Fibroblast of skin of right quadriceps (primary cell): Measurements from ENCODE around the gene C16orf89.
A peak's percentile ranks its signal among the peaks of the same experiment; 100 is the strongest.
"Not testable (repeated sequence)": the region's sequence is repeated elsewhere in the genome, so short reads cannot be mapped to it uniquely, and the experiment has no call there.

ENCODE experiments used
- DNase-seq: peaks from one replicate; pipeline ENCODE4 v3.0.0-alpha.2; 2013

The C16orf89 gene, protein sequence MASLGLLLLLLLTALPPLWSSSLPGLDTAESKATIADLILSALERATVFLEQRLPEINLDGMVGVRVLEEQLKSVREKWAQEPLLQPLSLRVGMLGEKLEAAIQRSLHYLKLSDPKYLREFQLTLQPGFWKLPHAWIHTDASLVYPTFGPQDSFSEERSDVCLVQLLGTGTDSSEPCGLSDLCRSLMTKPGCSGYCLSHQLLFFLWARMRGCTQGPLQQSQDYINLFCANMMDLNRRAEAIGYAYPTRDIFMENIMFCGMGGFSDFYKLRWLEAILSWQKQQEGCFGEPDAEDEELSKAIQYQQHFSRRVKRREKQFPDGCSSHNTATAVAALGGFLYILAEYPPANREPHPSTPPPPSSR

DNA sequence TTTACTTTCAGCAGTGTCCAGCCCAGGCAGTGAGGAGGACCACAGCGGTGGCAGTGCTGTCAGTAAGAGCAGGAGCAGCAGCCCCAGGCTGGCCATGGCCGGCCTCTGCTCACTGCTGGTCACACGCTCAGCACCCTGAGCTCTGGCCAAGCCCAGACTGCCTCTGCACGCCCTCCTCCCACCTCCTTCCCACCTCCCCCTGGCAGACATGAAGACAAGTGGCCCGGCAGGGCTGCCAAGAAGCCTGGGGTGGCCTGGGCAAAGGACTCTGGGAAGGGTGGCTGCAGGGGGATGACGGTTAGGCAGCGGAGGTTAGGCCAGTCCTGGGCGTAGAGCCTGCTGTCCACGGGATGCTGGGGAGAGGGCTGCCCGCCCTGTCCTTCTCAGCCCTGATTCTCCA, at the start of gene C16orf89:
C16orf89 (minus strand) TSS at position 144 of the 400 bp plus-strand sequence; CDS start at position 96, 48 bp downstream.
- no peak for DNase-seq

DNA sequence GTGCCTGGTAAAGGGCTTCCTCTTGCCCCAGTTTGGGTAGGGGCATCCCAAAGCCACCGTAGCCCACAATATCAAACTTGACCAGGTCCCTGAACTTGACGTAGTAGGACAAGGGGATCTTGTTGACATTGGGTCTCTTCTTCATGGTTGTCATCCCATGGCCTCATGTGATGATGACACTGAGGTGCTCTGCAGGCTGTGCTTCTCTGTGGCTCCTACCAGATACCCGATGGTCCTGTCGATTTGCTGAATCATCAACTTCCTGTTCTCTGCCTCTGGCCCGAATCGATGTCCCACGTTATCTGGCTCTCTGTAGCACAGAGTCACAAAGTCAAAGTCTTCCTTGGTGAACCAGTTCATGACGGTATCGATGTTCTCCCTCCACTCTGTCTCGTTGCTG, 45.2 kb upstream of the C16orf89 start:
- not testable (repeated sequence) for DNase-seq

DNA sequence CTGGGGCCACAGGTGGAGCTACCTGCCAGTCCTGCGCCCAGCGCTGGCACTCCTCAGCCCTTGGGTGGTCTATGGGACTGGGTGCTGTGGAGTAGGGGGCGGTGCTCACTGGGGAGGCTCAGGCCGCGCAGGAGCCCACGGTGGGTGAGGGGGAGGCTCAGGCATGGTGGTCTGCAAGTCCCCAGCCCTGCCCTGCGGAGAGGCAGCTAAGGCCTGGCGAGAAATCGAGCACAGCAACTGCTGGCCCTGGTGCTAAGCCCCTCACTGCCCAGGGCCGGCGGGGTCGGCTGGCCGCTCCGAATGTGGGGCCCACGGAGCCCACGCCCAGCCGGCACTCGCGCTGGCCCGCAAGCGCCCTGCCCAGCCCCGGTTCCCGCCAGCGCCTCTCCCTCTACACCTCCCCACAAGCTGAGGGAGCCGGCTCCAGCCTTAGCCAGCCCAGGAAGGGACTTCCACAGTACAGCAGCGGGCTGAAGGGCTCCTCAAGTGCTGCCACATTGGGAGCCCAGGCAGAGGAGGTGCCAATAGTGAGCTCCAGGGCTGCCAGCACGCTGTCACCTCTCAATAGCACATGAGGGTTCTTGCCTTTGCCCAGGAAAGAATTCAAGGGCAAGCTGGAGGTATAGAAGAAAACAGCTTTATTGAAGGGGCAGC, 42.9 kb upstream of the C16orf89 start:
- DNase-seq: no peak

DNA sequence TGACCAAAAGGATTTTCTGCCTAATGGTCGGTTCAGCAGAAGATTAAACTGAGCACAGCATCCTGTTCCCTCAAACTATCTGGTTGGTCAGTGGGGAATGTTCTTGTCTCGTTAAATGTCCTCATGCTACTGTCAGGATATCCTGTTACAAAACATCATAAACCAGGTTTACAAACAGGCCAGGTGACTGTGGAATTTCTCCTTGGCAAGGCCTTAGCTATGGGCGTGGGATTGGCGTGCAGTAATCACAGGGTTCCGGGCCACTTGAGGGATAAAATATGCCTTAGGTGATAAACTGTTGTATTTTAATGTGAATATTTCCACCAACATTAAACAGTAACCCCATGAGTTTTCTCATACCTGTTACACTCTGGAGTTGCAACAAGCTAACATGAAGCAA, 39.3 kb upstream of the C16orf89 start:
- DNase-seq: not testable (repeated sequence)

DNA sequence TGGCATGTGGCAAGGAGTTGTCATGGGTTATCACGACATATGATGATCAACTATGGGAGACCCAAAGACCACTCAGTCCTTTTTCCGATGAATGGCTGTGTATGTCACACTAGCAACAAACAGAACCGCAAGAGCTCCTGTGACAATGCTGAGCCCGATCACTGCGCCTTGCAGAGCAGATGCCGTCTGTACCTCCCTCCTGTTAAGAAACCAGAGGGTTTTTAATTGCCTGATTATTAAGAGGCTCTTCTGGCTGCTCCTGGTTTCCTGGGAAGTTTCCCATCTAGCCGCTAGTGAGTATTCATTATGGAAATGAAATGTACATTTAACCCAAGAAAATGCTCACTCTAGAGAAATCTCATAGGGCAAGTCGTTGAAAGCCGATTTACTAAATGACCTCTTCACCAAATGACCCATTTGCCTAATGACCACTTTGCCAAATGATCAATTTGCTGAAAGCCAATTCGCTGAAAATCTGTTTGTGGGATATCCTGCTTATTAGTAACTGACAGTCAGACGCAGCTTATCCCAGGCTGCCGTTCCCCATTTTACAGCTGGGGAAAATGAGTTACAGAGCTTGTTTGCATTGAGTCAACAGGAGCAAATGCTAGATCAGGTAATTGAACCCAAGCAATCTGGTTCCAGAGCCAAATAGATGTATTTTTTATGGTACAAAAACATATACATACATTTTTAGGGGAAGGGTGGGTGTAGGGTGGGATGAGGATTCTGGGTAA, 37.7 kb upstream of the C16orf89 start:
- DNase-seq: not testable (repeated sequence)

DNA sequence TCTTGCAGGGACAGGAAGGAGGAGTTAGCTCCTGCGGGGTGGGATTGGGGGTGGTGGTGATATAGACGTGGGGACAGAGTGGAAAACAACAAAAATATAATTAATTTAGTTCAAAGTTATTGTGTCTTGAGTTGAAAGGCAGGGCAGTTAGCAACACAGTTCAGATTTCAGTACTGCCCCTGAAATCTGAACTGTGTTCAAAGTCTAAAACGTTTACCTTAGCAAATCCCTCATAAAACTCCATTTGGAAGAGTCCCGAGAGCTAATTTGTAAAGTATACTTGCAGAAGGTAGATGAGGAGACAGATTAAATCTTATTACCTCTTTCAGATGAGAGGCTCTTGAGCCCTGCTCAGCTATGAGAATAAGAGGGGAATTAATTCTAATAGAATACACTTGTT, 33.4 kb upstream of the C16orf89 start:
- not testable (repeated sequence) for DNase-seq

DNA sequence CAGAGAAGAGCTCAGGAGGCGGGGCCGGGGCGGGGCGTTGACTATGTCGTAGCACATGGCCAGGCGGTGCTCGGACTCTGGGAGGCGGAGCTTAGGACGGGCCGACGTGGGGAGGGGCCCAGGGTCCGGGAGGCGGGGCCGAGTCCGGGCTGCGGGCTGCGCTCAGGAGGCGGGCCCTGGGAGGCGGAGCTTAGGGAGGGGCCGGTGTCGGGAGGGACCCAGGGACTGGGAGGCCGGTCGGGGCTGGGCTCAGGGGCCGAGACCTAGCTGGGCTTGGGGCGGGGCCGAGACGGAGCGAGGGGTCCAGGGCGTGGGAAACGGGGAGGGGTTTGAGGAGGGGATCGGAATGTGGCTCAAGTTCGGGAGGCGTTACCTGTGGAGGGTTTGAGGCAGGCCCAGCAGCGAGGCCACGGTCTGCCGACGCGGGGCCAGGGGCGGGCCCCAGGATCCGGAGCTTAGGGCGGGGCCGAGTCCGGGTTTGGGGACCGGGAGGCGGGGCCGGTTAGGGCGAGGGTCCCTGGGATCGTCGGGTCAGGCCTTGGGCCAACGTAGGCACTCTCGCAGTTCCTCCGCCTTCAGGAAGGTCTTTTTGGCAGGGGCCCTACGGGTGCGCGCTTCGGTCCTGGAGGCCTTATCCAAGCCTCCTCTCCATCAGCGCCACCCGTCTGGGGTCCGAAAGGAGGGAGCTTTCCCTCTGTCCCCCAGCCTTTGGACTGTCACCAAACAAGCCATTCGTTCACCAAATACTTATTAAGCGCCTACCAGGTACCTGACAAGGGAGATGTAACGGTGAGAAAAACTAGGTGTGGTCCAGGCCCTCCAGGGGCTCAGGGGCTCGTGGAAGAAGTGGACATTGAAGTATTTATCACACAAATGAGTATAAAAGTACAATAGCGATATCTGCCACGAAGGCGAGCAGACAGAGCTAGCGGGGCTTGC, 32.7 kb upstream of the C16orf89 start:
- peak; percentile 63 for DNase-seq

DNA sequence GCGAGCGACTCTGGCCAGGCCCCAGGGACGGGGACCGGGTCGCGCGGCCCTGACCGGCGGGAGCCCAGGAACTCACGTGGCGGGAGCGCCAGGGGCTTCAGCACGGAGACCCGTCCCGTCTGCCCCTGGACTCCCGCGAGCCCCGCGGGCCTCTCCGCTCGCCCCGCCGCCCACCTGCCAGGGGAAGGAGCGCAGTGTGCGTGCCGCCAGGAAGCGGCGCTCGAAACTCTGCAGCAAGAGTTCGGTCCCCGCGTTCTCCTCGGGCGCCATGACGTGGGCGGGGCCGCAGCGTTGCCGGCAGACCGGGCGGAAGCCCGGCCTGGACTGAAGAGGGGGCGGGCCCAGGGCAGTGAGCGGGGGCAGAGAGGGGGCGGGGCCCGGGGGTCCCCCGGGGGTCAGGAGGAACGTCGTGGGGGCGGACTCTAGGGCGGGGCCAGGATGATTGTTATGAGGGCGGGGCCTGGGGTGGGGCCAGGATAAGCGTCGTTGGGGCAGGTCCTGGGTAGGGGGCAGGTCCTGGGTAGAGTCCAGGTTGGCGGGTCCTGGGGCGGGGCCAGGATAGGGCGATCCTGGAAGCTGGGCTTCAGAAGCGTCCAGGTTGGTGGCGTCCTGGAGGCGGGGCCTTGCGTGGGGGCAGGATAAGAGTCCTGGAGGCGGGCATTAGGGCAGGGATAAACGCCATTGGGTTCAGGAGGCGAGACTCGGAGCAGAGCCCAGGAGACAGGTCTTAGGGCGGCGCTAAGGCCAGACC, 31.9 kb upstream of the C16orf89 start, which contains the start of gene EEF2KMT:
EEF2KMT (minus strand) TSS at position 326 of the 751 bp plus-strand sequence; CDS start at position 270, 56 bp downstream.
- peak; percentile 100 for DNase-seq

DNA sequence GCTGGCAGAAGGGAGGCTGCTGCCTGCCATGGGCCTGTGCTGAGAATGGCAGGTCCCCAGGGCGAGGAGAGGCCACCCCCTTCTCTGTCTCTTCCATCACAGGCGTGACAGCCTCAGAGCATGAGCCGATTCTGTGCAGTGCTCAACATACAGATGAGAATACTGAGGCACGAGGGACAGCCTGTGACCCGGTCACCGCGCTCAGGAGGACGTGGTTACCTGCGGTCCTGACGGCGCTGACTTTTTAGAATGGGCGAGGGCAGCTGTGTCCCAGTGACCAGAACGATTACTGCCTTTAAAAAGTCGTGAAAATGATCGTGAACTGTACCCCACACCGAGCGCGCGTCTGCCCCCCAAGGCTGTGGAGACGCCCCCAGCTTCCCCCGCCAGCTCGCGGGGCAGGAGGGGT, 31.3 kb upstream of the C16orf89 start:
- DNase-seq: not testable (repeated sequence)

DNA sequence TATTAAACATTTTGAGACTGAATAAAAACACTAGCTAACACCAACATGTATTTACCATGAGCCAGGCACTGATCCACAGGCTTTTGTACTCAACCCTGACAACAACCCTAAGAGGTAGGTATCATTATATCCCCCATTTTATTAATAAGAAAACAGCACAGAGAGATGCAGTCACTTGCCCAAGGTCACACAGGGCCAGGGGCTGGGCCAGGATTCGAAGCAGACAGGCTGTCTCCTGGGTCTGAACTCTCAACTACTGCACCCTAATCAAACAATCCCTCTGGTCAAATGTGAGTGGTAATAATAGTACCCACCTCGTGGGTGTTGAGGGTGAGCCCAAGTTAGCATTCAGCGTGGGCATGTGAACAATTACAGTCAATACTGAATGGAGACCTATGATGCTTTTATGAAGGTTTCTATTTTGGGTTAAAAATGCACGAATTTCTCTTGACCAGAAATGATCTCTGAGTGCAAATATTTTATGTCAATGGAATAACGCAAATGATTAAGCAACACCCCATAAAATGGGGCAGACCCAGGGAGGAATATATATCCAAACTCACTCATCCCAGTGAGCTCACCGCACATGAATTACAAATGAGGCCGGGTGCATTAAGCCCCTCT, 30.8 kb upstream of the C16orf89 start:
- DNase-seq: peak; percentile 59

DNA sequence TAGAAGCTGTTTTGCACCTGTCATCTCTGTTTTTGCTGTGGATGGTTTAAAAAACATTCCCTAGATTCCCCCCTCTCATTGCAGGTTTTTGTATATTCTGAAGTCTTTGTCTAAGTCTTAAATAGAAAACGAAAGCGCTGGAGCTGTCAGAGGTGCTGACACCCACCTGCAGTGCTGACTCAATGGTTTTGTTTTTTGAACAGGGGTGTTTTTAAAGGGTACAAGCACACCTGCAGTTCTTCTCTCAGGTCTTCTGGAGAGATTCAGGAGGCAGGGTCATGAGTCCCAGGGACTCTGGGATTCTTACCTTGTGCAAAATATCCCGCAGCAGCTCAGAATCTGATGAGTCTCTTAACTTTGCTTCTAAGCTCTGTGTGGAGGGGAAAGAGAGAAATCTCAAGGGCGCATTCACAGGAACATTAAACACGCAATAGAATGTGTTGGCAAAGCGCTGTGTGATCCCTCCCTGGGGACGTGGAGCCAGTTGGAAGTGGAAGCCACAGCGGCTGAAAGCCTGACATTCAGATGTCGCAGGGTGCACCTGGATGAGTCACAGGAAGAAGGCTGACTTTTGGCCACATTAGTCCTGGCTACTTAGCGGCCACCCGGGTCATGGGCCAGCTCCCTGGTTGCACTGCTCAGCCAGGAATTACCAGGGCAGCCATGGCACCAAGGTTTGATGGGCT, 29.5 kb upstream of the C16orf89 start:
- DNase-seq: not testable (repeated sequence)

DNA sequence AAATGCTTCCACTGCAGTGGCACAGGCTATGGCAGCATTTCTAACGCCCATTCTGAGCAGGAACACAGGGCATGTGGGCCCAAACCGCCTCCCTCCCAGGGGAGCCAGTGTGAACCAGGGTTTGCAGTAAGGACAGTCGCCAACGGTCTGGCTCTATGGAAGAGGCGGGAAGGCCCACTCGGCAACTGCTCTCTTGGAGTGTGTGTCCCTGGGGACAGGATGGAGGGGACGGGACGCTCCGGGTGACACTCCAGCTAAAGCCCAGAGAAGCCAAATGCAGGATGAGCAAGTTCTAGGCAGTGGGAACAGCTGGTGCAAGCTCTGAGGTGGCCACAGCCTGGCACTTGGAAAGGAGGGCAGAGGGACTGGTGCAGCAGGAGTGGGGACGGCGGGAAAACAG, 28.0 kb upstream of the C16orf89 start:
- DNase-seq: not testable (repeated sequence)

DNA sequence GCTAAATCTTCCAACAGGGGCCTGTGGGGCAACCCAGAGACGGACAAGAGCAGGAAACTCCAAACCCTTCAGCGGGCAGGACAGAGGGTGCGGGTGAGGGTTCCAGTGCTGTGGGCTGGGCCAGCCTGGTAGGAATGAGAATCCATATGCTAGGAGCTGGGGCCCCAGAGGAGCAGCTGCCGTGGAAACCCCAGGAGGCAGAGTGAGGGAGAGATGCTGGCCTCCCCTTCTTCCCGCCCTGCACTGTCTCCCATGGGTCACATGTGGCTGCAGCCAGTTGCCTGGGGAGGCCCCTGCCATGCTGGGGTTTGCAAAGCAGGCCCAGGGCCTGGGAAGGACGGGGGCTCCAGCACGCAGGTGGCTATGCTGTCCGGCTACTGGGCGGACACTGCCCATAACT, 27.3 kb upstream of the C16orf89 start:
- DNase-seq: not testable (repeated sequence)

DNA sequence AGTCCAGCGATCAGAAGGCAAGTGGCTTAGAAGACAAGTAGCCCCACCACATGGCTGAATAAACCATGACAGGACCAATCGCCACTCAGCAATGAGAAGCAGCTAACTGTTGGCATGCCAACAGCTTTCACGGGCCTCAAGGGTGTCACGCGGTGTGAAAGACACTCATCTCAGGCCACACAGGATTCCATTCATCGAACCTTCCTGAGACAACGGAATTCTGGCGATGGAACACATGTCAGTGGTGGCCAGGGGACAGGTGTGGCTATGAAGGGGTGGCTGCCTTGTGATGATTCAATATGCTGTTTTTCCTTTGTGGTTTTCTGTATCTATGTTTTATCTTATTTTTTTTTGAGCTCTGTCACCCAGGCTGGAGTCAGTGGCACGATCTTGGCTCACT, 24.8 kb upstream of the C16orf89 start:
- not testable (repeated sequence) for DNase-seq

DNA sequence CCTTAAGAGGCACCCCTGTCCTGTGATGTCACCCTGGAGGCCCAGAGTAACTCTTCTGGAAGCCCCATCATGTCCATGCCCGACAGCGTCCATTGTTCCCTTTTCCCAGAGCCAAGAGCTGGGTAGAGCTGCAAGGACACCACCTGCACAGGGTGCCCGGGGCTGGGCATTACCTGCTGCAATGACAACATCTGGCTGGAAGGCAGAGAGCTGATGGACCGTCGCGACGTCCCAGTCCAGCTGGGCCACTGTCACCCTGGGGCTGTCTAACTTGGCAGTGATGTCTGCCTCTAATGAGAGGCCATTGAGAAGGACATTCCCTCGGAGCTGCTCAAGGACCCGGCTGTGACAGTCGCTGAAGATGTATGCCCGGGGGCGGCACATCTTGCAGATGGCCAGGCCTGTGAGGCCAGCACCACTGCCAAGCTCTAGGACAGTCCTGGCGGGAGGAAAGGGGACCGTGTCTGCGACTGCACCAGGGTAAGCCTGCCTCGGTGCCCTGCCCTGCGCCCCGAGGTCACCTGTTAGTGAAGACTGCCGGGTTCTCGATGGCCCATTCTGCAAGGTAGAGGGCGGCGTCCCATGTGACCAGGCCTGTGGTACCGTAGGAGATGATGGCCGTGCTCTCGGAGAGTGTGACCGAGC, 24.3 kb upstream of the C16orf89 start:
- DNase-seq: not testable (repeated sequence)

DNA sequence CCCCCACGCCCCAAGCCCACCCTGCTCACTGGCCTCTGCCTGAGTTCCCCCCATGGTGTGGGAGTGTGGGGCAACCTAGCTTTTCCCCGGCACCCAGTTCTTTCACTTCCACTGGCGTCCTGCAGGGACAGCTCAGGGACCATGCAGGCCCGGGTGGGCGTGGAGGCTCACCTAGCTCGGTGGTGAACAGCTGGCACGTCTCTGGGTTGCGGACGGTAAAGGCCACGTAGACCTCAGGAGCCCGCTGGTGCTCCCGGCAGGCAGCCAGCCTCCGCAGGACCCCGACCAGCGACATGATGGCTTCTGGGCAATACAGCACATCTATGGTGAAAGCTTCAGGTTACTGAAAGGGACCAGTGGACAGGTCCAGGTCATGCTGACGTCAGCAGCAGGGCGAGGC, 23.2 kb upstream of the C16orf89 start:
- DNase-seq: not testable (repeated sequence)

DNA sequence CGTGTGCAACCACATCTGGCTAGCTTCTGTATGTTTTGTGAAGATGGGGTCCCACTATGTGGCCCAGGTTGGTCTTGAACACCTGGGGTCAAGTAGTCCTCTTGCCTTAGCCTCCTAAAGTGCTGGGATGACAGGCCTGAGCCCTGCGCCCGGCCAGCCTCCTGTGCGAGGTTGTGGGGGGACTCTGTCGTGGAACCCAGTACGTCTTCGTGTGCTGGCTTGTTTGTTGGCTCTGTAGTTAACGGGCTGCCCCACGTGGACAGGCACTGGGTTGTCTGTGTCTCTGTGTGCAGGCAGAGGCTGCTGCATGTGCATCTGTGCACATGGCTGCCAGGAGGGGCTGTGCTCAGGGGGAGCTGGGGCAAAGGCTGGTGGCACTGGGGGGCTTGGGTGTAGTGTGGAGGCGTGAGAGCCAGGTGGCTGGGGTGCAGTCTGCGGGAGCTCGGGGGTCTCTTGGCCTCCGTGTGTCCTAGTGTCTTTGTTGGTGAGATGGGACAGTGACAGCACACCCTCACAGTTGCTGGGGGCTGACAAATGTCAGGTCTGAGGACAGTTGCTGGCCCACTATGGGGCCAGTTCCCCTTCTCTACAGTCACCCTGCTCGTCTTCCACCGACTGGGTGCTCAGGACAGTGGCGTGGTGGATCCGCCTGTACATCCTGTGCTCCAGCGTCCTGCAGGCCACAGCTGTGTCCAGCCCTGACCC, 22.5 kb upstream of the C16orf89 start:
- not testable (repeated sequence) for DNase-seq

DNA sequence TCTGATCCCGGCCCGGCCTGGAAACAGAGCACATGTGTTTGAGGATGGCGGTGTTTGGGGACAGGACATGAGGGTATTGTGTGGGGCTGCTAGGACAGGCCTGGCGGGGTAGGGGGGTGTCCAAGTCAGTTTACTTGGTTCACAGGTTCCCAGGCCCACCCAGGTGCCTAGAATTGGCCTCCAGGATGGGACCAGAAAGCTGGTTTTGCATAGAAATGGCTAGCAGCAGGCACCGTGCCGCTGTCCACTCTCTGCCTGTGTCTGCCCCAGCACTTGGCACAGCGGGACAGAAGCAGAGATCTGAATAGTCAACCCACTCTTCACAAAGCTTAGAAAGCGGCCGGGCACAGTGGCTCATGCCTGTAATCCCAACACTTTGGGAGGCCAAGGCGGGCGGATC, 20.0 kb upstream of the C16orf89 start:
- not testable (repeated sequence) for DNase-seq

DNA sequence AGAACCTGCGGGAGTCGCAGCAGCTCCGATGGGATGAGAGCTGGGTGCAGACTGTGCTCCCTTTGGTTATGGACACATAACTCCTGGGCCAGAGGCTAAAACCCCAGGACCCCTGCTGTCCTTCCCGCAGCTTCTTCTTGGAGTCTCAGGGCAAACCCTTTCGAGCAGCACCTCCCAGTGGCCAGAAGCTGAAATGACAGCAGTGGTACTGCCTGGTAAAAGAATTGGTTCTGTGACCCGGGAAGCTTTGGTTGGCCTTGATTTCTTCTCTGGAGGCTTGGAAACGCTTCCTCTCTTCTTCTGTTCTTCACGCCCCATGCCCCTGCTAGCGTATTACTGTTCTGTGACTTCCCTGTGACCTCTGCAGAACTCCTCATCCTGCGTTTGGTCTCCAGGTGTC, 19.0 kb upstream of the C16orf89 start:
- DNase-seq: peak; percentile 28
